C4-2B (cell line): ENCODE results near the gene YY1AP1.

ENCODE experiments used
- ZFX ChIP-seq: fragments of 450-650 bp; IDR thresholded peaks from 2 replicates; pipeline ENCODE4 v1.6.1; 2017
- TF ChIP-seq, protein P1 (sequence below): fragments of 450-650 bp; conservative IDR thresholded peaks from 2 replicates; pipeline ENCODE4 v1.5.1; 2017; ENCODE audit warnings: mild to moderate bottlenecking

DNA sequence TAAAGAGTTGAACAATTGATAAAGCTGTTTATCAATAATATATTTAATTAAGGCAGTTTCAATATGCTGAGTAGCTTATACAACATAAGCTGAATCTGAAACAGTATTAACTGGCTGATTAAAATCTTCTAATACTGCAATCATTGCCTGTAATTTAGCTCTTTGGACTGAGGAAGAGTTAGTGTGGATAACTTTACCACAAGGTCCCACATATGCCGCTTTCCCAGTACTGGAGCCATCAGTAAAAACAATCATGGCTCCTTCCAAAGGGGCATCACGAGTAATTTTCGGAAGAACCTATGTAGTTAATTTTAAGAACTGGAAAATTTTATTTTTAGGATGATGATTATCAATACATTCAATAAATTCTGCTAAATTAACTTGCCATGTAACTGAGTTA, 7.0 kb upstream of the YY1AP1 start:
- TF ChIP-seq, protein P1, sequence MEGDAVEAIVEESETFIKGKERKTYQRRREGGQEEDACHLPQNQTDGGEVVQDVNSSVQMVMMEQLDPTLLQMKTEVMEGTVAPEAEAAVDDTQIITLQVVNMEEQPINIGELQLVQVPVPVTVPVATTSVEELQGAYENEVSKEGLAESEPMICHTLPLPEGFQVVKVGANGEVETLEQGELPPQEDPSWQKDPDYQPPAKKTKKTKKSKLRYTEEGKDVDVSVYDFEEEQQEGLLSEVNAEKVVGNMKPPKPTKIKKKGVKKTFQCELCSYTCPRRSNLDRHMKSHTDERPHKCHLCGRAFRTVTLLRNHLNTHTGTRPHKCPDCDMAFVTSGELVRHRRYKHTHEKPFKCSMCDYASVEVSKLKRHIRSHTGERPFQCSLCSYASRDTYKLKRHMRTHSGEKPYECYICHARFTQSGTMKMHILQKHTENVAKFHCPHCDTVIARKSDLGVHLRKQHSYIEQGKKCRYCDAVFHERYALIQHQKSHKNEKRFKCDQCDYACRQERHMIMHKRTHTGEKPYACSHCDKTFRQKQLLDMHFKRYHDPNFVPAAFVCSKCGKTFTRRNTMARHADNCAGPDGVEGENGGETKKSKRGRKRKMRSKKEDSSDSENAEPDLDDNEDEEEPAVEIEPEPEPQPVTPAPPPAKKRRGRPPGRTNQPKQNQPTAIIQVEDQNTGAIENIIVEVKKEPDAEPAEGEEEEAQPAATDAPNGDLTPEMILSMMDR = no peak
- no peak for TF ChIP-seq ZFX
